Endothelial cell of umbilical vein (primary cell): Measurements from ENCODE around the gene TLR6. TPM values are rescaled to one million over a fixed set of nuclear protein-coding genes. Genes with fewer than 3 reads are reported as not detected.

Experiments
- BruUV-seq: library from RNA; stranded (reverse); fragments of 400-500 nt; replicated peaks from 2 replicates; lab custom pipeline; 2021; lab: Mats Ljungman, UMichigan
- CTCF ChIA-PET: fragments of 300-600, 350-600 bp; sonication (Branson Sonifier 250); formaldehyde crosslinking; loops from one replicate; lab custom pipeline; 2021; ENCODE audit warnings: antibody characterized with exemption, inconsistent platforms; lab: Charles Lee
- POLR2A ChIA-PET: fragments of 300-600, 350-600 bp; sonication (Branson Sonifier 250); formaldehyde crosslinking; loops from one replicate; lab custom pipeline; 2021; ENCODE audit warnings: antibody characterized with exemption, inconsistent platforms; lab: Charles Lee
- DNase-seq: peaks from one replicate; pipeline ENCODE4 v3.0.0-alpha.2; 2011; ENCODE audit warnings: low read depth, low spot score
- FAIRE-seq: peaks from 2 replicates; lab custom pipeline; 2011; peaks lifted over from hg19 to GRCh38; lab: Jason Lieb, UNC
- H2AFZ ChIP-seq: 2 replicates; pipeline ENCODE4 v1.6.0; 2012; ENCODE audit warnings: low read depth, low read length, control low read depth, inconsistent platforms
- H3K27ac ChIP-seq: 2 replicates; pipeline ENCODE4 v1.5.1; 2011; ENCODE audit warnings: low read depth, mild to moderate bottlenecking, control low read depth, low read length, moderate library complexity; ENCODE audit not compliant: insufficient read depth
- H3K27me3 ChIP-seq, 2 experiments: 2 replicates each; pipeline versions ENCODE4 v1.6.0 to v1.6.1; 2011; ENCODE audit warnings: low read length in 2 of 2, mixed read lengths in 1 of 2; ENCODE audit not compliant: control insufficient read depth in 2 of 2, insufficient read depth in 2 of 2
- H3K36me3 ChIP-seq, 2 experiments: 2 replicates in 1 of 2; 3 replicates in 1 of 2; pipeline ENCODE4 v1.5.1; 2011; ENCODE audit warnings: low read length in 2 of 2, mild to moderate bottlenecking in 1 of 2, moderate library complexity in 1 of 2; ENCODE audit not compliant: control insufficient read depth in 2 of 2, insufficient read depth in 2 of 2; ENCODE audit errors: extremely low read depth in 1 of 2
- H3K4me1 ChIP-seq: 3 replicates; pipeline ENCODE4 v1.5.1; 2011; ENCODE audit warnings: mild to moderate bottlenecking, low read length; ENCODE audit not compliant: control insufficient read depth, insufficient read depth; ENCODE audit errors: extremely low read depth
- H3K4me2 ChIP-seq: 2 replicates; pipeline ENCODE4 v1.6.1; 2011; ENCODE audit warnings: low read length, control low read depth, mixed read lengths; ENCODE audit not compliant: insufficient read depth
- H3K4me3 ChIP-seq, 3 experiments: fragments of 200-600 bp in 1 of 3; sonication (generic), shearing (Covaris generic) in 1 of 3; replicated peaks in 1 of 3; 2 replicates each; pipeline ENCODE4 v1.5.1; 2011 to 2016; ENCODE audit warnings: control low read depth in 3 of 3, low read length in 3 of 3, mild to moderate bottlenecking in 2 of 3, inconsistent platforms in 1 of 3, low read depth in 1 of 3, moderate library complexity in 1 of 3; ENCODE audit not compliant: insufficient read depth in 1 of 3
- H3K79me2 ChIP-seq: 2 replicates; pipeline ENCODE4 v1.6.0; 2012; ENCODE audit warnings: low read length, inconsistent platforms; ENCODE audit not compliant: control insufficient read depth, insufficient read depth
- H3K9ac ChIP-seq: replicated peaks from 2 replicates; pipeline ENCODE3; 2011; ENCODE audit warnings: low read length, control low read depth; ENCODE audit not compliant: insufficient read depth; ENCODE audit errors: extremely low read depth
- H3K9me1 ChIP-seq: replicated peaks from 3 replicates; pipeline ENCODE4 v1.6.0; 2011; ENCODE audit warnings: mild to moderate bottlenecking, low read length; ENCODE audit not compliant: control insufficient read depth, insufficient read depth; ENCODE audit errors: extremely low read depth
- H3K9me3 ChIP-seq: replicated peaks from 2 replicates; pipeline ENCODE4 v1.5.1; 2012; ENCODE audit warnings: low read length, inconsistent platforms; ENCODE audit not compliant: control insufficient read depth, insufficient read depth
- H4K20me1 ChIP-seq: replicated peaks from 2 replicates; pipeline ENCODE3; 2011; ENCODE audit warnings: mild to moderate bottlenecking, low read length; ENCODE audit not compliant: control insufficient read depth, insufficient read depth; ENCODE audit errors: extremely low read depth
- CTCF ChIP-seq, 2 donors: IDR thresholded peaks; 1 replicate in 1 of 2; 2 replicates in 1 of 2; pipeline ENCODE4 v1.5.1; 2011; ENCODE audit warnings: low read length in 2 of 2, mild to moderate bottlenecking in 2 of 2, moderate library complexity in 2 of 2, control low read depth in 1 of 2, inconsistent platforms in 1 of 2, low read depth in 1 of 2; ENCODE audit not compliant: insufficient read depth in 1 of 2; ENCODE audit errors: extremely low read depth in 1 of 2
- EZH2 ChIP-seq: IDR thresholded peaks from 2 replicates; pipeline ENCODE4 v1.6.1; 2012; ENCODE audit warnings: borderline replicate concordance, low read depth, mild to moderate bottlenecking, moderate library complexity, low read length, inconsistent platforms; ENCODE audit not compliant: severe bottlenecking
- FOS ChIP-seq: IDR thresholded peaks from 2 replicates; pipeline ENCODE4 v1.6.1; 2011; ENCODE audit warnings: mild to moderate bottlenecking, low read length, moderate library complexity, borderline replicate concordance; ENCODE audit not compliant: insufficient read depth
- GATA2 ChIP-seq: IDR thresholded peaks from 2 replicates; pipeline ENCODE4 v1.7.0; 2011; ENCODE audit warnings: low read depth, mild to moderate bottlenecking, moderate library complexity, mixed read lengths, low read length; ENCODE audit not compliant: insufficient read length, insufficient read depth
- JUN ChIP-seq: IDR thresholded peaks from 2 replicates; pipeline ENCODE4 v1.6.1; 2011; ENCODE audit warnings: borderline replicate concordance, low read depth; ENCODE audit not compliant: insufficient read length, insufficient read depth
- MAX ChIP-seq: IDR thresholded peaks from 2 replicates; pipeline ENCODE4 v1.6.1; 2011; ENCODE audit not compliant: insufficient read depth, insufficient read length
- MYC ChIP-seq: IDR thresholded peaks from one replicate; pipeline ENCODE4 v1.6.1; 2011; ENCODE audit warnings: mild to moderate bottlenecking, low read depth, low read length
- POLR2A ChIP-seq: IDR thresholded peaks from 2 replicates; pipeline ENCODE4 v1.6.1; 2012; ENCODE audit warnings: low read depth, mild to moderate bottlenecking, control low read depth, low read length
- POLR2AphosphoS5 ChIP-seq: IDR thresholded peaks from 2 replicates; pipeline ENCODE4 v1.6.1; 2012; ENCODE audit warnings: low read depth, mild to moderate bottlenecking, control low read depth, low read length, moderate library complexity; ENCODE audit not compliant: insufficient read depth
- dilution Hi-C: fragments of 300-500 bp; cut with MboI; formaldehyde crosslinking; loops from one replicate; pipeline ENCODE4 v1.15.0; 2019; ENCODE audit warnings: low sequenced_read_pairs; ENCODE audit not compliant: extremely low pct_ligation_motif_present
- intact Hi-C: fragments of 100-400 bp; cut with micrococcal nuclease; formaldehyde crosslinking; loops from one replicate; pipeline ENCODE4 v1.10.0; 2022
- polyA plus RNA-seq, 4 experiments: library from polyadenylated mRNA; depleted of rRNA in 3 of 4; stranded (reverse) in 3 of 4; unstranded in 1 of 4; fragments of >200 nt; gene quantifications; 2 replicates each; pipeline versions ENCODE4 v1.2.1 to v1.2.3, GENCODE V29; 2011 to 2012; ENCODE audit warnings: missing spikeins in 1 of 4
- total RNA-seq: library from RNA; stranded (reverse); gene quantifications from 2 replicates; pipeline ENCODE4 v1.2.3, GENCODE V29; 2021

Gene TLR6
- total and polyA plus RNA-seq, 2 donors (not counting 3 experiments of a cell fraction or from before 2014, with no cell fraction given), result 0.19 to 1.7 TPM

GRCh38 chr4:38898245-38898644 lies 41.6 kb upstream of the TLR6 start:
- no peaks in the 10 kb centered on the region for H3K27me3 ChIP-seq
- CTCF ChIA-PET, result interaction anchor here (1.5 kb wide), 1 partner anchor 139 kb away, joined by 4 read pairs; no protein-coding TSS in a partner anchor
- no peak overlapping the region for H3K4me2 ChIP-seq
- BruUV-seq, result no TSS peak
- H3K9me3 ChIP-seq, result no peaks in the 10 kb centered on the region
- POLR2A ChIA-PET, result no interaction called here
- H3K27ac ChIP-seq, result no peak overlapping the region
- no peaks in the 10 kb centered on the region for H3K9me1 ChIP-seq
- DNase-seq (no peak), FAIRE-seq (no peak)
- H2AFZ ChIP-seq, result no peak overlapping the region
- intact Hi-C loops (no loop called here), dilution Hi-C loops (no loop called here)
- no peaks in the 10 kb centered on the region for H3K79me2 ChIP-seq
- H3K9ac ChIP-seq, result no peak overlapping the region
- TF ChIP-seq GATA2, result no peak
- no peaks in the 10 kb centered on the region for H4K20me1 ChIP-seq
- peaks cover 5 to 22% of the 10 kb centered on the region in 2 experiments for H3K36me3 ChIP-seq
- H3K4me3 ChIP-seq, result no peak overlapping the region
- H3K4me1 ChIP-seq, result no peaks in the 10 kb centered on the region

GRCh38 chr4:38896940-38897339 lies 40.3 kb upstream of the TLR6 start:
- Histone ChIP-seq H4K20me1 (no peaks in the 10 kb centered on the region), H3K4me2 (no peak overlapping the region), H3K27me3 (no peaks in the 10 kb centered on the region), H3K9me3 (no peaks in the 10 kb centered on the region), H3K36me3 (peaks cover 12 to 26% of the 10 kb centered on the region in 2 experiments), H3K9me1 (no peaks in the 10 kb centered on the region), H2AFZ (no peak overlapping the region), H3K27ac (no peak overlapping the region), H3K4me3 (no peak overlapping the region), H3K79me2 (no peaks in the 10 kb centered on the region), H3K9ac (no peak overlapping the region), H3K4me1 (no peaks in the 10 kb centered on the region)
- FAIRE-seq (no peak), DNase-seq (no peak)
- POLR2A ChIA-PET, result no interaction called here
- BruUV-seq, result no TSS peak
- intact Hi-C loops, result no loop called here
- no peak for TF ChIP-seq EZH2
- no peak for TF ChIP-seq GATA2
- TF ChIP-seq MYC, result no peak
- no peak for TF ChIP-seq CTCF (IDR thresholded peaks at IDR 0.05; ENCODE audit: extremely low read depth in 1 of 2, insufficient read depth in 1 of 2, low read depth in 1 of 2, low read length in 2 of 2)
- TF ChIP-seq POLR2A, result no peak
- no peak for TF ChIP-seq JUN
- no peak for TF ChIP-seq POLR2AphosphoS5
- no peak for TF ChIP-seq FOS
- TF ChIP-seq MAX, result no peak
- CTCF ChIA-PET, result interaction anchor here (1.4 to 1.5 kb wide), 2 partner anchors 138 to 285 kb away, joined by 4 read pairs; partner anchors contain the start of gene WDR19
- dilution Hi-C loops, result no loop called here
